OCI-LY3 (cell line): ENCODE measurements around the gene RNGTT.
"Not testable (repeated sequence)": the region's sequence is repeated elsewhere in the genome, so short reads cannot be mapped to it uniquely, and the experiment has no call there.

Experiments used
- H2AFZ ChIP-seq: fragments of 200-600, 300-600 bp; shearing (Covaris generic); 2 replicates; pipeline ENCODE4 v1.6.0; 2014; ENCODE audit warnings: antibody characterized with exemption, low read depth, low read length
- H3K27ac ChIP-seq: fragments of 200-600, 300-600 bp; sonication (generic); 2 replicates; pipeline ENCODE4 v1.5.1; 2014; ENCODE audit warnings: mild to moderate bottlenecking, low read length, moderate library complexity, mixed read lengths
- H3K27me3 ChIP-seq: fragments of 200-600, 300-600 bp; sonication (generic); 2 replicates; pipeline ENCODE4 v1.6.1; 2014; ENCODE audit warnings: low read depth, low read length, mixed read lengths
- H3K36me3 ChIP-seq: fragments of 200-600, 300-600 bp; sonication (generic); replicated peaks from 2 replicates; pipeline ENCODE3; 2014; ENCODE audit warnings: low read depth, low read length, mixed read lengths
- H3K4me1 ChIP-seq: fragments of 300-600, 200-600 bp; sonication (generic); 2 replicates; pipeline ENCODE4 v1.6.1; 2014; ENCODE audit warnings: low read length, mixed read lengths
- H3K4me2 ChIP-seq: fragments of 200-600, 300-600 bp; sonication (generic); 2 replicates; pipeline ENCODE4 v1.6.1; 2014; ENCODE audit warnings: low read length, mixed read lengths
- H3K4me3 ChIP-seq: fragments of 300-600, 200-600 bp; sonication (generic); 2 replicates; pipeline ENCODE4 v1.5.1; 2014; ENCODE audit warnings: antibody characterized with exemption, mild to moderate bottlenecking, low read length, moderate library complexity
- H3K79me2 ChIP-seq: fragments of 300-600, 200-600 bp; shearing (Covaris generic); 2 replicates; pipeline ENCODE4 v1.6.1; 2014; ENCODE audit warnings: mild to moderate bottlenecking, low read length, mixed read lengths
- H3K9ac ChIP-seq: fragments of 300-600, 200-600 bp; shearing (Covaris generic); 2 replicates; pipeline ENCODE4 v1.6.0; 2014; ENCODE audit warnings: mild to moderate bottlenecking, low read length, moderate library complexity
- H3K9me3 ChIP-seq: fragments of 200-600, 300-600 bp; shearing (Covaris generic); 2 replicates; pipeline ENCODE4 v1.6.1; 2014; ENCODE audit warnings: low read length, mixed read lengths; ENCODE audit not compliant: insufficient read depth
- H4K20me1 ChIP-seq: fragments of 200-600, 300-600 bp; sonication (generic); 2 replicates; pipeline ENCODE4 v1.6.1; 2016; ENCODE audit warnings: low read length, mixed read lengths; ENCODE audit not compliant: insufficient read depth
- EZH2phosphoT487 ChIP-seq: fragments of 200-600 bp; shearing (Covaris generic); IDR thresholded peaks from 2 replicates; pipeline ENCODE4 v1.6.1; 2018; ENCODE audit warnings: antibody characterized with exemption, mixed run types, low read depth
- TF ChIP-seq, protein P1 (sequence below): fragments of 200-600, 300-600 bp; sonication (generic); IDR thresholded peaks from 2 replicates; pipeline ENCODE4 v1.5.1; 2014; ENCODE audit warnings: antibody characterized with exemption, low read length, low read depth

RNGTT gene

DNA sequence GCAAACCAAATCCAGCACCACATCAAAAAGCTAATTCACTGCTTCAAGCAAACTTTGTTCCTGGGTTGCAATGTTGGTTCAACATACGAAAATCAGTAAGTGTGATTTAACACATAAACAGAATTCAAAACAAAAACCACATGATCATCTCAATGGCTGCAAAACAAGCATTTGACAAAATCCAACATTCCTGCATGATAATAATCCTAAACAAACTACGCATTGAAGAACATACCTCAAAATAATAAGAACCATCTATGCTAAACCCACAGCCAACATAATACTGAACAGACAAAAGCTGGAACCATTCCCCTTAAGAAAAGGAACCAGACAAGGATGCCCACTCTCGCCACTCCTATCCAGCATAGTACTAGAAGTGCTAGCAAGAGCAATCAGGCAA lies 49.9 kb downstream of the RNGTT start:
- H3K4me2 ChIP-seq: no peak overlapping the region
- no peaks in the 10 kb centered on the region for H3K27me3 ChIP-seq
- H4K20me1 ChIP-seq: no peaks in the 10 kb centered on the region
- no peak overlapping the region for H2AFZ ChIP-seq
- no peak overlapping the region for H3K27ac ChIP-seq
- H3K79me2 ChIP-seq: peaks cover 4% of the 10 kb centered on the region; the same call in 1 of the 2 replicates
- H3K9me3 ChIP-seq: no peaks in the 10 kb centered on the region
- no peaks in the 10 kb centered on the region for H3K36me3 ChIP-seq
- TF ChIP-seq EZH2phosphoT487: no peak
- TF ChIP-seq, protein P1, sequence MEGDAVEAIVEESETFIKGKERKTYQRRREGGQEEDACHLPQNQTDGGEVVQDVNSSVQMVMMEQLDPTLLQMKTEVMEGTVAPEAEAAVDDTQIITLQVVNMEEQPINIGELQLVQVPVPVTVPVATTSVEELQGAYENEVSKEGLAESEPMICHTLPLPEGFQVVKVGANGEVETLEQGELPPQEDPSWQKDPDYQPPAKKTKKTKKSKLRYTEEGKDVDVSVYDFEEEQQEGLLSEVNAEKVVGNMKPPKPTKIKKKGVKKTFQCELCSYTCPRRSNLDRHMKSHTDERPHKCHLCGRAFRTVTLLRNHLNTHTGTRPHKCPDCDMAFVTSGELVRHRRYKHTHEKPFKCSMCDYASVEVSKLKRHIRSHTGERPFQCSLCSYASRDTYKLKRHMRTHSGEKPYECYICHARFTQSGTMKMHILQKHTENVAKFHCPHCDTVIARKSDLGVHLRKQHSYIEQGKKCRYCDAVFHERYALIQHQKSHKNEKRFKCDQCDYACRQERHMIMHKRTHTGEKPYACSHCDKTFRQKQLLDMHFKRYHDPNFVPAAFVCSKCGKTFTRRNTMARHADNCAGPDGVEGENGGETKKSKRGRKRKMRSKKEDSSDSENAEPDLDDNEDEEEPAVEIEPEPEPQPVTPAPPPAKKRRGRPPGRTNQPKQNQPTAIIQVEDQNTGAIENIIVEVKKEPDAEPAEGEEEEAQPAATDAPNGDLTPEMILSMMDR: no peak
- H3K9ac ChIP-seq: no peak overlapping the region
- no peaks in the 10 kb centered on the region for H3K4me1 ChIP-seq
- no peak overlapping the region for H3K4me3 ChIP-seq

DNA sequence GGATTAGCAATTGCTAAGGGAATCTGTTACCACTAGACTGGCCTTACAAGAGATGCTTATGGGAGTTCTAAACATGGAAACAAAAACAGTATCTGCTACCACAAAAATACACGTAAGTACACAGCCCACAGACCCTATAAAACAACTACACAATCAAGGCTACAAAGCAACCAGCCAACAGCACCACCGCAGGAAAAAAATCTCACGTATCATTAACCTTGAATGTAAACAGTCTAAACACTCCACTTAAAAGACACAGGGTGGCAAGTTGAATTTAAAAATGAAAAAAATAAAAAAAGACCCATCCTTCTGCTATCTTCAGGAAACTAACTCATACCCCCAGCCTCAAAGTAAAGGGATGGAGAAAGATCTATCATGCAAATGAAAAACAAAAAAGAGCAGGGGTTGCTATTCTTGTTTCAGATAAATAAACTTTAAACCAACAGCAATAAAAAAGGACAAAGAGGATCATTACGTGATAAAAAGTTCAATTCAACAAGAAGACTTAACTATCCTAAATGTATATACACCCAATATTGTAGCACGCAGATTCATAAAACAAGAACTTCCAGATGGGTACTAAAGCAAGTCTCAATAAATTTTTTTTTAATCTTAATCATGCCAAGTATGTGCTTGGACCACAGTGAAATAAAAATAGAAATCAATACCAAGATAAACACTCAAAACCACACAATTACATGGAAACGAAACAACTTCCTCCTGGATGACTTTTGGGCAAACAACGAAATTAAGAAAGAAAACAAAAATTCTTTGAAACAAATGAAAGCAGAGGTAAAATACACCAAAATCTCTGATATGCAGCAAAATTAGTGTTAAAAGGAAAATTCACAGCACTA lies 52.3 kb downstream of the RNGTT start:
- no peaks in the 10 kb centered on the region for H3K36me3 ChIP-seq
- H2AFZ ChIP-seq: no peak overlapping the region
- no peaks in the 10 kb centered on the region for H3K27me3 ChIP-seq
- H3K27ac ChIP-seq: no peak overlapping the region
- H3K9ac ChIP-seq: no peak overlapping the region
- H3K4me1 ChIP-seq: no peaks in the 10 kb centered on the region
- H3K4me3 ChIP-seq: no peak overlapping the region
- no peaks in the 10 kb centered on the region for H4K20me1 ChIP-seq
- H3K9me3 ChIP-seq: no peaks in the 10 kb centered on the region
- no peak overlapping the region for H3K4me2 ChIP-seq
- TF ChIP-seq EZH2phosphoT487: no peak
- TF ChIP-seq, protein P1: no peak
- peaks cover 4% of the 10 kb centered on the region; the same call in 1 of the 2 replicates for H3K79me2 ChIP-seq

DNA sequence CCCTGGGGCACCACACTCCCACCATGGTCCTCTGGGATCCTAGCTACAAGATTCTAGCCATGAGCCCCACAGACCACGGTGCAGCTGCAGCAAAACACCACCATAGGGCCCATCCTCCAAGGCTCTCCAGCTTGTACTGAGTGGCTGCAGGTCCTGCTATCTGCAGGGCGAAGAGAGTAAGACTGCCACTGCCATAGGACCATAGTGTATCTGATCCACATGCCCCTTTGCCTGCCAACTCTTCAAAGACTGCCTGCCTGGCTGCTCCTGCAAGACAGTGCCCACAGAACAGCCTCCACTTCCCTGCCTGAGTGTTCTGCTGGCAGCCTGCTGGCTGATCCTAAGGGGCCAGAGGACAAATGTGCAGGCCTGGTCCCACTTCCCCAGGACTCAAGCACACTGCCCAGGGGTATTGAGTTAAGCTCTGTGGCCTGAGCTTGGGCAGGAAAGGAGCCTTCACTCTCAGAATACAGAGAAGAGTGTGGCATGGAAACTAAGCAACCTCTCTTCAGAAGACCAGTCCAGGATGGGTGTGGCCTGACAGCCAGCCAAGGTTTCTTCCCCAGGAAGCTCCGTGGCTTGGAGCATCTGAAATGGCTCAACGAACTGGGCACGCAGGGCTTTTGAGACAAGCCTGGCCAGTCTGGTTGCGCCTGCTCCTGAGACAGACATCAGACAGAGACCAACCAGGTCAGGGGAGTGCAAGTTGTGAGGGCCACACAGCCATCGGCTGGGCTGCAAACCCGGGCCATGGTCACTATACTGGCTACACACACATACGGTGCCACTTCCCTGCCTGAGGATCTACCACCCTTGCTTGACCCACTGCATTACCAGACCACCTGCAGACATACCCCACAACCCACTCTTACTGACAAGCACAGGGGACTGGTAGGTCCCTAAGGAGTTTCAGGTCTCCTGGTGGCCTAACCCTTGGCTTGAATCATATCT lies 54.5 kb downstream of the RNGTT start:
- no peak overlapping the region for H3K9ac ChIP-seq
- no peaks in the 10 kb centered on the region for H3K27me3 ChIP-seq
- no peak overlapping the region for H3K4me2 ChIP-seq
- H3K4me3 ChIP-seq: no peak overlapping the region
- H3K79me2 ChIP-seq: peaks cover 4% of the 10 kb centered on the region; the same call in 1 of the 2 replicates
- no peaks in the 10 kb centered on the region for H4K20me1 ChIP-seq
- H3K9me3 ChIP-seq: no peaks in the 10 kb centered on the region
- TF ChIP-seq EZH2phosphoT487: no peak
- TF ChIP-seq, protein P1: no peak
- H3K36me3 ChIP-seq: no peaks in the 10 kb centered on the region
- H3K4me1 ChIP-seq: no peaks in the 10 kb centered on the region
- no peak overlapping the region for H2AFZ ChIP-seq
- H3K27ac ChIP-seq: no peak overlapping the region

DNA sequence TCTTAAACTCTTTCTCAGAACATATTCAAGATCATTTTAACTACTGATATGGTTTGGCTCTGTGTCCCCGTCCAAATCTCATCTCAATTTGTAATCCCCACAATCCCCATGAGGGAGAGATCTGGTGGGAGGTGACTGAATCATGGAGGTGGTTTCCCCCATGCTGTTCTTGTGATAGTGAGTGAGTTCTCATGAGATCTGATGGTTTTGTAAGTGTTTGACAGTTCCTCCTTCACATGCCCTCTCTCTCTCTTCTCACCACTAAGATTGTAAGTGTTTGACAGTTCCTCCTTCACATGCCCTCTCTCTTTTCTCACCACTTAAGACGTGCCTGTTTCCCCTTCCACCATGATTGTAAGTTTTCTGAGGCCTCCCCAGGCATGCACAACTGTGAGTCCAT lies 56.3 kb downstream of the RNGTT start:
- H3K4me2 ChIP-seq, H3K27ac ChIP-seq, H4K20me1 ChIP-seq, H3K9me3 ChIP-seq, H2AFZ ChIP-seq, H3K9ac ChIP-seq, H3K36me3 ChIP-seq, H3K27me3 ChIP-seq, H3K4me3 ChIP-seq, H3K4me1 ChIP-seq, H3K79me2 ChIP-seq: not testable (repeated sequence)
